Amniotic stem cell (primary cell): ENCODE results near the gene CRNN.
A peak's percentile ranks its signal among the peaks of the same experiment; 100 is the strongest.

Experiments
- DNase-seq: peaks from one replicate; lab custom pipeline; 2025; lab: John Stamatoyannopoulos, UW

CRNN gene

DNA sequence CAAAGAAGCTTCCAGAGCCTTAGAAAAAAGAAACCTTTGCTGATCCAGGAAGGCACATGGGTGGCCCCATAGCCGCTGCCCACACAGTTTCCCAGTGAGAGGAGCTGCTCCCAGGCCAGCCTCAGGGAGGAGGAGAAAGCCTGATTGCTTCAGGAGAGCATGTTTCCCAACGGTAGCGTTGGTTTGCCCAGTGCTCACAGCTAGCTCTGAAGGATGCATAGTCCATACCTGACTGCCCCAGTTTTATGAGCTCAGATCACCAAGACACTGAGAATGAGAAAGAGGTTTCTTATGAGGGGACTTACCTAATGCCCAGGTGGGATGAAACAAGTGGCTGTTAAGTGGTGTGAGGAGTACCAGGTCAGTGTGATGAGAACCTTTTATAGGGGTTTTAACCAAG lies at the start of gene CRNN:
TSS of gene CRNN (minus strand) at position 355 of the 400 bp plus-strand sequence. CDS start 2,030 bp downstream, outside the sequence.
- no peak for DNase-seq

DNA sequence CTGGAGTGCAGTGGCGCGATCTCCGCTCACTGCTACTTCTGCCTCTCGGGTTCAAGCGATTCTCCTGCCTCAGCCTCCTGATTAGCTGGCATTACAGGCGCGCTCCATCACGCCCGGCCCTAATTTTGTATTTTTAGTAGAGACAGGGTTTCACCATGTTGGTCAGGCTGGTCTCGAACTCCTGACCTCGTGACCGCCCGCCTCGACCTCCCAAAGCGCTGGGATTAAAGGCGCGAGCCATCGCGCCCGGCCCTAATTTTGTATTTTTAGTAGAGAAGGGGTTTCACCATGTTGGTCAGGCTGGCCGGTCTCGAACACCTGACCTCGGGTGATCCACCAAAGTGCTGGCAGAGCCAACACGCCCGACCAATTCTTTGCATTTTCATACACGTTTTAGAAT lies 48.6 kb upstream of the CRNN start:
- DNase-seq = no peak

GRCh38 chr1:152461544-152461943 lies 47.5 kb upstream of the CRNN start:
- peak; percentile 6 for DNase-seq

- DNase-seq = no peak
Measured at GRCh38 chr1:152460529-152460899, 46.5 kb upstream of the CRNN start.

DNA sequence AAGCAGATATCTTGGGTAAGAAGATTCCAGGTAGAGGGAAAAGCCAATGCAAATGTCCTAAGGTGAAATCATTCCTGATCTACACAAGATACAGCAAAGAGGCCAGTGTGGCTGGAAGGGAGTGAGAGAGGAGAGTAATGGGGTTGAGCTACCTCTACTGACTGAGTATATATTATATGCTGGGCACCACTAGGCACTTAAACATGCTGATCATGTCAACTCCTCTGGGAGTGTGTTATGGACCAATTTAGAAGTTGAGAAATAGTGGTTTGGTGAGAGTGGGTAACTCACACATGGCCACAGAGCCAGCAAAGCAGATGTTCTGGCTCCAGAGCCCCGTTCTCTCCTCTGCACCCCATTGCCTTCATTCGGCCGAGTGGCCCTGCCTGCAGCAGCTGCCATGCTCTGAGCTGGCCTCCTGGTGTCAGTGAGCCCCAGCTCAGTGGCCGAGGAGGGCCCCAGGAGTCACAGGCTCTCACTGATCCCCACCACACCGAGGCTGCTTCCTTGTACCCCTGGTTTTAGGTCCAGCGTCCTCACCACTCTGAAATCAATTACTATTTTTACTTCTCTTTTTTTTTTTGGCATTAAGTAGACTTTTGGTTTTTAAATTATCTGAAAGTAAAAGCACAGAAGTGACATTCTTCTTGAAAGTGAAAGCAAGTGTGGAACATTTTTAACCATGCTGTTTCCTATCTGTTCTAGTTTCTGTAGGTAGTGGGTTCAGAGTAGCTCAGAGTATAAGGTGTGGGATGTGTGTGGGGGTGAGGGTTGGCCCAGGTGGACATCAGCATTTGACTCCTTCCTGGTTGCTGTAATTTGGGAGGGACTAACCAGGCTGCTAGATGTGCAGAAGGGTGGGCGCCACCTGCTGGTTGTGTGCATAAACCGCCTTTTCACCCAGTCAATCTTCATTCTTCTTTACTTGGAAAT lies 45.8 kb upstream of the CRNN start:
- peak; percentile 11 for DNase-seq

GRCh38 chr1:152458384-152459185 lies 44.5 kb upstream of the CRNN start:
- peak; percentile 23 for DNase-seq

DNA sequence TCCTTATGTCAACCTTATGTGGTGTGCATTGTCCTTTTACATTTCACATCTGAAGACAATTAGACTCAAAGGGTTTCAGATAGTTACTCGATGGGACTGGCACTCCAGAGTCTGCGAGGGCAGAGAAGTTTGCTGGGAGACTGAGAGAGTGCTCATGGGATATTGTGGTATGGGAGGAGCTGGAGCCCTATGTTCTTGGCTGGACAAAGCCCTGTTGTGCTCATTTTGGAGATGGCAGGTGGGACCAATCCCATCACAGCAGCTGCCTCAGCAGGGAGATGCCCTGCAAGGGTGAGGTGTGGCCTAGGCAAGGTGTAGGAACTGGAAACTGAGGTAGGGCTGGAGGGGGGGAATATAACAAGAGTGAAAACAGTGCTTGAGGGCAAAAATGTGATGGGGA lies 43.5 kb upstream of the CRNN start:
- DNase-seq = no peak

DNA sequence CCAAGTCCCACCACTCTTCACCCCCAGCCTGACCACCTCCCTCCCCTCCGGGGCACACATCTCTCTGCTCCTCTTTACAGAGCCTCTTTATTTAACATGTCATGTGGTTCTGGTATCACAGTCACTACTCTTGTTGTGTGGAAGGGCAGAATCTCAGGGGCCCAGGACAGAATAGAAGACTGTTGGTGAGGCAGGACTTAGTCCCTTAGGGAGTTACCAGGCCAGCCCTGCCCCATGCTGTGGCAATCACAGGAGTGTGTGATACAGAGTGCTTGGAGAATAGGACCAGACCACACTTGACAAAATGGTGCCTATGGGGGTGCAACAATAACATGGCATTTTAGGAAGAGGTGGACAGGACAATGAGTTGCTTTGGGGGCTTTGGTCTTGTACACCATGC lies 43.0 kb upstream of the CRNN start:
- no peak for DNase-seq

GRCh38 chr1:152451254-152451653 lies 37.2 kb upstream of the CRNN start:
- DNase-seq = no peak

- no peak for DNase-seq
Measured at GRCh38 chr1:152449661-152450060, 35.6 kb upstream of the CRNN start.

GRCh38 chr1:152448496-152448895 lies 34.4 kb upstream of the CRNN start:
- DNase-seq = no peak

DNA sequence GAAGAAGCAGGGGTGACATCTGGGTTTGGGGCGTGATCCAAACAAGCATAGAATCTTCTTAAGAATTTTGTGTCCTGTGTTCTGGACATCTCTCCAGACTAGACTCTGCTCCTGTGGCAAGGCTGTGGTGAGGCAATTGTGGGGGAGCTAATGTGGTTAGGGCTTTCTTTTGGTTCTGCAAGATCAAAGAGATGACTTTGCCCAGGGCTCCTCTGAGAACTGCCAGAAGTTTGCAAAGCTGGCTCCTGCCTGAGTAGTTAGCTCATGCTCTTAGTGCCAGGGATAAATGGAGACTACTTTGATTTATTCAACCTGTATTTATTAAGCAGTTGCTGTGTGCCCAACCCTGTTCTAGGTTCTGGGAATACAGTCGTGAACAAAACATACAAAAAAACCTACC lies 34.0 kb upstream of the CRNN start:
- DNase-seq = no peak

DNA sequence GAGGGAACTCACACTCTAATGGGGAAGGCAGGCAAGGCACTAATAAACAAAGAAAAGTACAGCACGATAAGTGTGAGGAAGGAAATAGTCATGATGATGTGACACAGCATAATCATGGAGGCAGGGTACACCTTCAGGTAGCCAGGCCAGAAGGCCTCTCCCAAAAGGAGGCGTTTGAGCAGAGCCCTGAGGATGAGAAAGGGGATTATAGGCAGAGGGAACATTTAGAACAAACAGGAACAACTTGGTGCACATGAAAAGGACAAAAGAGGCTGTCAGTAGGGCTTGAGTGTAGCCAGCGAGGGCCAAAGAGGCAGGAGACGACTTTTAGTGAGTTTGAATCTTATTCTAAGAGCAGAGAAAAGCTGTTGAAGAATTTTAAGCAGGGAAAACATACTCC lies 33.4 kb upstream of the CRNN start:
- no peak for DNase-seq

- DNase-seq = no peak
Measured at GRCh38 chr1:152444045-152444444, 30.0 kb upstream of the CRNN start.

DNA sequence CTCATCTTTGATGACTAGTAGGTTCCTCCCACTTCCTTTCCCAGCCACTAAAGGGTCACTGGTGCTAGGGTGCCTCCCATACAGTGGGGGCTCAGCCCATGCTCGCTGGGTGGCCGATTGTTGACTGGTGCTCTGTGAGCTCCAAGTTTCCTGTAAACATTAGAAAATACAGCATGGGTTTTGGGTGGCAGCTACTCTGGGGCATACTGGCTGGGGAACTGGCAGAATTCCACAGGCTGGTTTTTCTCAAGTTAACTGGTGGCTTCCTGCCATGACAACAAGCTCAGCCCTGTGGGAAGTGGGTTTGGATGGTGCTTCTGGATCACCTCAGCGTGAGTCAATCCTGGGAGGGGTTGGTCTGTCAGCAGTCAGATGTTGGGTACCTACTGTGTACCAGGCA lies 28.7 kb upstream of the CRNN start:
- DNase-seq = no peak

GRCh38 chr1:152442301-152442700 lies 28.2 kb upstream of the CRNN start:
- no peak for DNase-seq

DNA sequence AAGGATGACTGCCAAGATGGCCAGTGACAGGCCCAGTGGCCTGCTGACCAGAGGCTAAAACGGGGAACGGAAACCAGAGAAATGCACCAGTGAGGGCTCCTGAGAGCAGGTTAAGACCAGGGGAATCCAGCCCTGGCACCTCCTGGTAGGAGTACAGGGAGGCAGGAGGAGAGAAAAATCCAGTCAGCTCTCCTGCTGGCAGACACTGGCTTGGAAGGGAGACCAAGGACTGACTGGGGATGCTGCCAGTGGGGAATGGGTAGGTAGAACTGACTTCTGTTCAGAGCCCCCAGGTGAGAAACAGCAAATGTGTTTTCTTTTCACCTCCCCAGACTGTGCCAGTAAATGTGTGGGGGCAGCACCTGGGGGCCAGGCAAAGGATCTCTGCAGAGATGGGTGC lies 27.7 kb upstream of the CRNN start:
- DNase-seq = no peak

GRCh38 chr1:152440635-152441471 lies 26.8 kb upstream of the CRNN start:
- peak; percentile 63 for DNase-seq

- DNase-seq = no peak
Measured at GRCh38 chr1:152436593-152437496, 22.8 kb upstream of the CRNN start.

DNA sequence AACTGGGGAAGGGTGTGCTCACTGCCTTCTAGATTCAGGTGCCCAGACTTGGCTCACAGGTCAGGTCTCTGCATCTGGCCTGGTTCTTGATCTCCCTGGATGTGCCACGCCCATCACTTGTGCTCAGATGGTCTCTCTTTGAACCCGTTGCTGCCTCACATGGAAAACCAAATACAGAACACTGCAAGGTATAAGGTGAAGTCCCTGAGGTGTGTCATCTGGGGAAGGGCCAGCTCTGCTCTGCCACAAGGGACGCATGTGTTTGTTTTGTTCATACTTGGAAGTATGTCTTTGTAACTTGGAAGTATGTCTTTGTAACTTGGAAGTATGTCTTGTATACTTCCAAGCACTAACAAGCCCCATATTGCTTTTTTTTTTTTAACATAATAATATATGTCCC lies 13.4 kb upstream of the CRNN start:
- DNase-seq = no peak

DNA sequence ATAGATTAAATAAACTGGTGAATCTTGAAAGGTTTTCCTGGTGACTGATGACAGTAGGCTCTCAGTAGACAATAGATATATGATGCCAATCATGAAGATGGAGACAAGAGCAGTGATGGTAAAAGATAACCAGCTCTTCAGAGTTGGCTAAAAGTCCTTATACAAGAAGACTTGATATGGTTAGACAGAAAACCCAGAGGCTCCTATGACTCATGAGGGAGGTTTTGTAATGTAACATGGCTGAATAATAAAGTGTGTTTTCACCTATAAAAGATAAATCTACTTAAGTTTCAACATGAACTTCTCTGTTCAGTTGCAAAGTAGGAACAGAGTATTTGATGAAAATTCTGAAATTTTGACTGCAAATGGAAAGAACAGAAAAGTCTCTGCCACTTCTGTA lies 12.7 kb upstream of the CRNN start:
- no peak for DNase-seq
